Activated CD8-positive, alpha-beta T cell treated with anti-CD3 and anti-CD28 coated beads for 36 hours (primary cell): ENCODE results near the gene CMSS1. TPM values are rescaled to one million over a fixed set of nuclear protein-coding genes. Genes with fewer than 3 reads are reported as not detected.

Experiments used
- ATAC-seq: fragments of 200-7000 bp; cut with Tn5 transposase; one replicate; pipeline ENCODE4 v1.10.0; 2021; ENCODE audit warnings: mild to moderate bottlenecking, moderate library complexity
- CTCF ChIA-PET: fragments of 350-600 bp; sonication (Branson Sonifier 250); formaldehyde crosslinking; loops from one replicate; lab custom pipeline; 2021; ENCODE audit warnings: antibody characterized with exemption; lab: Charles Lee
- POLR2A ChIA-PET: fragments of 350-600 bp; sonication (Branson Sonifier 250); formaldehyde crosslinking; loops from one replicate; lab custom pipeline; 2021; ENCODE audit warnings: antibody characterized with exemption; lab: Charles Lee
- DNase-seq: peaks from one replicate; pipeline ENCODE4 v3.0.0-alpha.2; 2020
- H3K27ac Mint-ChIP-seq: one replicate; pipeline ENCODE4 v1.8.0; 2021; ENCODE audit warnings: mild to moderate bottlenecking, mixed read lengths
- H3K27me3 Mint-ChIP-seq: one replicate; pipeline ENCODE4 v1.8.0; 2021; ENCODE audit warnings: mixed read lengths
- H3K36me3 Mint-ChIP-seq: one replicate; pipeline ENCODE4 v1.8.0; 2021; ENCODE audit warnings: low read depth, mixed read lengths
- H3K4me1 Mint-ChIP-seq: one replicate; pipeline ENCODE4 v1.8.0; 2021; ENCODE audit warnings: low read depth, mixed read lengths
- H3K4me3 Mint-ChIP-seq: one replicate; pipeline ENCODE4 v1.8.0; 2021; ENCODE audit warnings: mild to moderate bottlenecking, moderate library complexity, mixed read lengths
- H3K9me3 Mint-ChIP-seq: one replicate; pipeline ENCODE4 v1.8.0; 2021; ENCODE audit warnings: mixed read lengths
- intact Hi-C: fragments of 100-400 bp; cut with micrococcal nuclease; formaldehyde crosslinking; loops from one replicate; pipeline ENCODE4 v1.10.0; 2022
- total RNA-seq, 2 experiments: library from RNA; stranded (reverse); gene quantifications; one replicate each; pipeline ENCODE4 v1.2.3, GENCODE V29; 2021
- TF ChIP-seq, protein P1 (sequence below): fragments of 200-600 bp; IDR thresholded peaks from one replicate; pipeline ENCODE4 v1.8.0; 2022; ENCODE audit warnings: antibody characterized with exemption, mild to moderate bottlenecking

CMSS1 gene
- total RNA-seq, 2 experiments from 2014 or later: 93.9 to 110 TPM

- ATAC-seq (no peak), DNase-seq (no peak)
- no peaks in the 10 kb centered on the region for H3K9me3 Mint-ChIP-seq
- CTCF ChIA-PET: no interaction called here
- H3K27ac Mint-ChIP-seq: no peak overlapping the region
- H3K4me1 Mint-ChIP-seq: peaks cover 14% of the 10 kb centered on the region
- TF ChIP-seq, protein P1, sequence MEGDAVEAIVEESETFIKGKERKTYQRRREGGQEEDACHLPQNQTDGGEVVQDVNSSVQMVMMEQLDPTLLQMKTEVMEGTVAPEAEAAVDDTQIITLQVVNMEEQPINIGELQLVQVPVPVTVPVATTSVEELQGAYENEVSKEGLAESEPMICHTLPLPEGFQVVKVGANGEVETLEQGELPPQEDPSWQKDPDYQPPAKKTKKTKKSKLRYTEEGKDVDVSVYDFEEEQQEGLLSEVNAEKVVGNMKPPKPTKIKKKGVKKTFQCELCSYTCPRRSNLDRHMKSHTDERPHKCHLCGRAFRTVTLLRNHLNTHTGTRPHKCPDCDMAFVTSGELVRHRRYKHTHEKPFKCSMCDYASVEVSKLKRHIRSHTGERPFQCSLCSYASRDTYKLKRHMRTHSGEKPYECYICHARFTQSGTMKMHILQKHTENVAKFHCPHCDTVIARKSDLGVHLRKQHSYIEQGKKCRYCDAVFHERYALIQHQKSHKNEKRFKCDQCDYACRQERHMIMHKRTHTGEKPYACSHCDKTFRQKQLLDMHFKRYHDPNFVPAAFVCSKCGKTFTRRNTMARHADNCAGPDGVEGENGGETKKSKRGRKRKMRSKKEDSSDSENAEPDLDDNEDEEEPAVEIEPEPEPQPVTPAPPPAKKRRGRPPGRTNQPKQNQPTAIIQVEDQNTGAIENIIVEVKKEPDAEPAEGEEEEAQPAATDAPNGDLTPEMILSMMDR: no peak
- H3K36me3 Mint-ChIP-seq: peaks cover 4% of the 10 kb centered on the region
- H3K27me3 Mint-ChIP-seq: no peaks in the 10 kb centered on the region
- no peak overlapping the region for H3K4me3 Mint-ChIP-seq
- intact Hi-C loops: no loop called here
- POLR2A ChIA-PET: no interaction called here
These were observed 86.2 kb downstream of the CMSS1 start for GRCh38 chr3:99903869-99904268.

DNA sequence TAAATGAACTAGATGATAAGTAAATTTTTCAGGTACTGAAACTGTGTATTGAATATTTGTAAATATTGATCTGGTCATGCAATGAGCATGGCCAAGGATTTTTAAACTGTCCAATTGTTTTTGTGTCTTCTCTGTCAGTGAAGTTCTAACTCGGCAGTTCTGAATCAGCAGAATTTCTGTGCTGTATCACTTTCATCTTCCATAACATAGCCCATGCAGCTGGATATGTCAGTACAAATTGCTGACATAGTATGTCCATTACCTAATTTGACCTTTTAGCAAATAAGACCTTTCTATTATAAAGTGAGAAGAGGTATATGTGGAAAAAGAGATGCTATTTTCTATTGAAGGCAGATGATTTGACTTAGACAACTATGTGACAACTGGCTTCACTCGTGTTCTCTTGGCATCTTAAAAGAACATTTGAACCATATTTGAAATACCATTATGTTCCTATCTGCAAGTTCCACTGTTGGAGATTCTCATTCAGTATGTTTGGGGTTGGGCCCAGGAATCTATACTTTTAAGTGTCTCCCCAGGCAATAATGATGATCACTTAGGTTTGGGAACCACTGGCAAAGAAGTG is 90.4 kb downstream of the CMSS1 start:
- TF ChIP-seq, protein P1: no peak
- Mint-ChIP-seq H3K4me1 (peaks cover 3% of the 10 kb centered on the region), H3K9me3 (no peaks in the 10 kb centered on the region), H3K27me3 (no peaks in the 10 kb centered on the region), H3K36me3 (peaks cover 13% of the 10 kb centered on the region), H3K4me3 (no peak overlapping the region), H3K27ac (no peak overlapping the region)
- DNase-seq (no peak), ATAC-seq (no peak)
- ChIA-PET CTCF (interaction anchor here (1.4 kb wide), 1 partner anchor 10 kb away, joined by 4 read pairs; no protein-coding TSS in a partner anchor), POLR2A (interaction anchor here (1.2 kb wide), 1 partner anchor 13 kb away, joined by 4 read pairs; no protein-coding TSS in a partner anchor)
- intact Hi-C loops: no loop called here

GRCh38 chr3:99909714-99910495 is 92.2 kb downstream of the CMSS1 start:
- no peak for ATAC-seq
- Mint-ChIP-seq H3K4me1 (peaks cover 6% of the 10 kb centered on the region), H3K27ac (no peak overlapping the region), H3K27me3 (no peaks in the 10 kb centered on the region), H3K9me3 (no peaks in the 10 kb centered on the region), H3K4me3 (no peak overlapping the region), H3K36me3 (peaks cover 15% of the 10 kb centered on the region)
- no peak for DNase-seq
- ChIA-PET POLR2A (no interaction called here), CTCF (interaction anchor here (1.2 to 1.4 kb wide), 2 partner anchors 12 to 423 kb away, joined by 3 to 4 read pairs; no protein-coding TSS in a partner anchor)
- TF ChIP-seq, protein P1: no peak
- intact Hi-C loops: no loop called here

DNA sequence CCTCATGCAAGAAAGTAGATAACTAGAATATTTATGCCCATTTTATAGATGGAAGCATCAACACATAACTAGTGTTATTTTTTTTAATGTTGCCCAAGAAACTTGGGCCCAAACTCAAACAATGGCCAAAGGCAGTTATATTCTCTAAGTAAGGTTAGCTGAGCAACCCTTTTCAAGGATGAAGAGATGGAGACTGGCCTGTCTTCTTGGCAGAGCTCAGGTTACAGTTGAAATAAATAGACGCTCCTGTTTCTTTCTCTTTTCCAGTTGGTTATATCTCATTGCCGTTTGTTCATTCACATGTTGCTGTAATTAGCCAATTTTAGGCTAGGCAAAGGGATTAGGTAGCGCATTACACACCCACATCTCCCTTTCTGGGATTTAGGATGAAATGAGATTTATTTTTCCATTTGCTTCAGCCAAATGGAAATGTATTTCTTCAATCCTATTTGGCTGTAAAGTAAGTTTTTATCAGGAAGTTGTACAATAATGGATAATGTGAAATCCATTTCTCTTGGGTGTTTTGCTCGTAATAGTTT is 93.2 kb downstream of the CMSS1 start:
- Mint-ChIP-seq H3K27ac (no peak overlapping the region), H3K4me1 (peaks cover 3% of the 10 kb centered on the region), H3K9me3 (no peaks in the 10 kb centered on the region), H3K4me3 (no peak overlapping the region), H3K36me3 (peaks cover 18% of the 10 kb centered on the region), H3K27me3 (no peaks in the 10 kb centered on the region)
- ChIA-PET POLR2A (no interaction called here), CTCF (interaction anchor here (1.2 kb wide), 1 partner anchor 422 kb away, joined by 3 read pairs; no protein-coding TSS in a partner anchor)
- intact Hi-C loops: no loop called here
- ATAC-seq: no peak
- TF ChIP-seq, protein P1: no peak
- no peak for DNase-seq

DNA sequence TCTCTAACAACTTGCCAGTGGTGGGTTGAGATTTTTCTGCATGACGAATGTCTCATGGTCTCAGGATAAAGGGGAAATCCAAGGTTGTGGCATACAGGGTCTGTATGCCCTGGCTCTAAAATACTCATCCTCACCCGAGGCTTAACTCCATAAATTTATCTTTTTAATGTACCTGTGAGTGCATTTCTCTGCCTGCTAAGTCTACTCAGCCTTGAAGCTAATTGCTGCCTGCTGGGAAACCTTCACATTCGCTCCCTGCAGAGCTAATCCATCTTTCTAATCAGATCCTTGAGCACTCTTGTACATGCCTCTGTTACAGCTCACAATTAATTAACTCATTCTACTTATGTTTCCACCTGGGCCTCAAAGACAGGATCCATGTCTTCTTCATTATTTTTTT is 93.8 kb downstream of the CMSS1 start:
- Mint-ChIP-seq H3K27me3 (no peaks in the 10 kb centered on the region), H3K9me3 (no peaks in the 10 kb centered on the region), H3K27ac (no peak overlapping the region), H3K36me3 (peaks cover 19% of the 10 kb centered on the region), H3K4me1 (peaks cover 3% of the 10 kb centered on the region), H3K4me3 (no peak overlapping the region)
- ChIA-PET POLR2A (no interaction called here), CTCF (no interaction called here)
- ATAC-seq (no peak), DNase-seq (no peak)
- TF ChIP-seq, protein P1: no peak
- intact Hi-C loops: no loop called here
